H9 (cell line): ENCODE results near the gene ROBO4. TPM values are rescaled to one million over a fixed set of nuclear protein-coding genes. Genes with fewer than 3 reads are reported as not detected.

Experiments
- DNase-seq: peaks from one replicate; pipeline ENCODE4 v3.0.0-alpha.2; 2017
- H2AFZ ChIP-seq: one replicate; pipeline ENCODE4 v1.6.1; 2013; ENCODE audit warnings: mild to moderate bottlenecking, low read length, control low read depth, moderate library complexity
- H2AK5ac ChIP-seq: 2 replicates; pipeline ENCODE4 v1.6.1; 2013; ENCODE audit warnings: low read length, control low read depth, mixed read lengths; ENCODE audit not compliant: insufficient read length
- H2BK120ac ChIP-seq: one replicate; pipeline ENCODE4 v1.6.1; 2013; ENCODE audit warnings: low read depth, mild to moderate bottlenecking, low read length, control low read depth, inconsistent platforms; ENCODE audit not compliant: poor library complexity, severe bottlenecking
- H2BK12ac ChIP-seq: 2 replicates; pipeline ENCODE4 v1.6.1; 2013; ENCODE audit warnings: low read length, control low read depth, mixed read lengths, low read depth; ENCODE audit not compliant: insufficient read length
- H2BK15ac ChIP-seq: 2 replicates; pipeline ENCODE4 v1.6.1; 2013; ENCODE audit warnings: low read depth, low read length, control low read depth
- H2BK20ac ChIP-seq: one replicate; pipeline ENCODE4 v1.6.1; 2013; ENCODE audit warnings: low read depth, mild to moderate bottlenecking, low read length, control low read depth, inconsistent platforms; ENCODE audit not compliant: poor library complexity, severe bottlenecking
- H2BK5ac ChIP-seq: 2 replicates; pipeline ENCODE4 v1.6.1; 2013; ENCODE audit warnings: low read length, control low read depth, mixed read lengths; ENCODE audit not compliant: insufficient read length
- H3K14ac ChIP-seq: 2 replicates; pipeline ENCODE4 v1.6.1; 2013; ENCODE audit warnings: low read length, control low read depth; ENCODE audit not compliant: insufficient read depth
- H3K18ac ChIP-seq: 2 replicates; pipeline ENCODE4 v1.6.1; 2013; ENCODE audit warnings: low read depth, mild to moderate bottlenecking, mixed read lengths, low read length, control low read depth; ENCODE audit not compliant: insufficient read length
- H3K23ac ChIP-seq: 2 replicates; pipeline ENCODE4 v1.6.1; 2013; ENCODE audit warnings: low read length, control low read depth, mixed read lengths, low read depth; ENCODE audit not compliant: insufficient read length
- H3K23me2 ChIP-seq: 2 replicates; pipeline ENCODE4 v1.6.1; 2013; ENCODE audit warnings: low read depth, mild to moderate bottlenecking, mixed read lengths, low read length, control low read depth; ENCODE audit not compliant: insufficient read length, poor library complexity, severe bottlenecking
- H3K27ac ChIP-seq: 2 replicates; pipeline ENCODE4 v1.5.1; 2013; ENCODE audit warnings: low read length, control low read depth, mixed read lengths, low read depth; ENCODE audit not compliant: insufficient read length
- H3K27me3 ChIP-seq: 2 replicates; pipeline ENCODE4 v1.6.1; 2013; ENCODE audit warnings: low read length, control low read depth, inconsistent platforms; ENCODE audit not compliant: insufficient read depth
- H3K4ac ChIP-seq: 2 replicates; pipeline ENCODE4 v1.6.1; 2013; ENCODE audit warnings: low read depth, mild to moderate bottlenecking, control low read depth, inconsistent platforms, low read length, moderate library complexity
- H3K4me1 ChIP-seq: 2 replicates; pipeline ENCODE4 v1.6.1; 2013; ENCODE audit warnings: low read length, control low read depth, inconsistent platforms; ENCODE audit not compliant: insufficient read depth
- H3K4me2 ChIP-seq: 2 replicates; pipeline ENCODE4 v1.6.1; 2013; ENCODE audit warnings: low read length, control low read depth, mixed read lengths; ENCODE audit not compliant: insufficient read length, insufficient read depth
- H3K56ac ChIP-seq: 2 replicates; pipeline ENCODE4 v1.6.1; 2013; ENCODE audit warnings: low read depth, mild to moderate bottlenecking, mixed read lengths, low read length, control low read depth; ENCODE audit not compliant: insufficient read length
- H3K79me1 ChIP-seq: 2 replicates; pipeline ENCODE4 v1.6.1; 2013; ENCODE audit warnings: low read depth, mild to moderate bottlenecking, moderate library complexity, low read length, control low read depth, inconsistent platforms; ENCODE audit not compliant: insufficient read depth, poor library complexity, severe bottlenecking
- H3K79me2 ChIP-seq: 2 replicates; pipeline ENCODE4 v1.6.1; 2013; ENCODE audit warnings: low read length, control low read depth, inconsistent platforms; ENCODE audit not compliant: insufficient read depth
- H3K9ac ChIP-seq: 2 replicates; pipeline ENCODE4 v1.6.1; 2013; ENCODE audit warnings: low read length, control low read depth, mixed read lengths; ENCODE audit not compliant: insufficient read length; ENCODE audit errors: extremely low read depth
- H3K9me3 ChIP-seq: one replicate; pipeline ENCODE4 v1.6.1; 2013; ENCODE audit warnings: low read depth, low read length, inconsistent platforms; ENCODE audit not compliant: control insufficient read depth
- H3T11ph ChIP-seq: one replicate; pipeline ENCODE4 v1.6.1; 2013; ENCODE audit warnings: mild to moderate bottlenecking, low read length, control low read depth, inconsistent platforms
- H4K20me1 ChIP-seq: one replicate; pipeline ENCODE4 v1.6.1; 2013; ENCODE audit not compliant: control insufficient read depth, insufficient read length, insufficient read depth
- H4K5ac ChIP-seq: 2 replicates; pipeline ENCODE4 v1.6.1; 2013; ENCODE audit warnings: low read depth, mild to moderate bottlenecking, mixed read lengths, low read length, control low read depth; ENCODE audit not compliant: insufficient read length
- H4K8ac ChIP-seq: replicated peaks from 2 replicates; pipeline ENCODE4 v1.6.1; 2013; ENCODE audit warnings: low read length, control low read depth, mixed read lengths, low read depth; ENCODE audit not compliant: insufficient read length
- H4K91ac ChIP-seq: 2 replicates; pipeline ENCODE4 v1.6.1; 2013; ENCODE audit warnings: low read depth, mild to moderate bottlenecking, moderate library complexity, mixed read lengths, low read length, control low read depth; ENCODE audit not compliant: insufficient read length
- H3K27ac Mint-ChIP-seq, 3 experiments: 2 replicates in 2 of 3; 3 replicates in 1 of 3; pipeline ENCODE4 v1.8.0; 2020 to 2021; ENCODE audit warnings: mixed read lengths in 3 of 3, mild to moderate bottlenecking in 1 of 3, moderate library complexity in 1 of 3
- H3K27me3 Mint-ChIP-seq: 2 replicates; pipeline ENCODE4 v1.8.0; 2021; ENCODE audit warnings: low read depth, mild to moderate bottlenecking, moderate library complexity, mixed read lengths
- H3K36me3 Mint-ChIP-seq, 3 experiments: 2 replicates in 2 of 3; 3 replicates in 1 of 3; pipeline ENCODE4 v1.8.0; 2020 to 2021; ENCODE audit warnings: low read depth in 3 of 3, mixed read lengths in 3 of 3; ENCODE audit not compliant: insufficient read depth in 1 of 3
- H3K4me1 Mint-ChIP-seq, 2 experiments: 2 replicates each; pipeline ENCODE4 v1.8.0; 2020; ENCODE audit warnings: mixed read lengths in 2 of 2
- H3K4me3 Mint-ChIP-seq, 2 experiments: 2 replicates in 1 of 2; 3 replicates in 1 of 2; pipeline ENCODE4 v1.8.0; 2020 to 2021; ENCODE audit warnings: mild to moderate bottlenecking in 2 of 2, mixed read lengths in 2 of 2, moderate library complexity in 1 of 2
- H3K9me3 Mint-ChIP-seq, 2 experiments: 2 replicates in 1 of 2; 3 replicates in 1 of 2; pipeline ENCODE4 v1.8.0; 2020; ENCODE audit warnings: mild to moderate bottlenecking in 2 of 2, mixed read lengths in 2 of 2, moderate library complexity in 1 of 2
- CTCF ChIP-seq: fragments of 200-600 bp; sonication (generic); conservative IDR thresholded peaks from 3 replicates; pipeline ENCODE4 v1.8.0; 2021; ENCODE audit warnings: antibody characterized with exemption, mild to moderate bottlenecking
- WGBS: extraction: QIAGEN DNeasy Blood & Tissue Kit; methylation state at CpG from one replicate; pipeline ENCODE4 v1.1.7; 2013; ENCODE audit warnings: missing lambda C conversion rate, low lambda C conversion rate, mixed read lengths; ENCODE audit not compliant: insufficient read length; ENCODE audit errors: extremely low coverage; 5-methylcytosine and 5-hydroxymethylcytosine counted together
- total RNA-seq: library from RNA; stranded (reverse); gene quantifications from 2 replicates; pipeline ENCODE4 v1.2.1, GENCODE V29; 2021

The ROBO4 gene
- total RNA-seq, 1 experiment from 2014 or later = not detected

DNA sequence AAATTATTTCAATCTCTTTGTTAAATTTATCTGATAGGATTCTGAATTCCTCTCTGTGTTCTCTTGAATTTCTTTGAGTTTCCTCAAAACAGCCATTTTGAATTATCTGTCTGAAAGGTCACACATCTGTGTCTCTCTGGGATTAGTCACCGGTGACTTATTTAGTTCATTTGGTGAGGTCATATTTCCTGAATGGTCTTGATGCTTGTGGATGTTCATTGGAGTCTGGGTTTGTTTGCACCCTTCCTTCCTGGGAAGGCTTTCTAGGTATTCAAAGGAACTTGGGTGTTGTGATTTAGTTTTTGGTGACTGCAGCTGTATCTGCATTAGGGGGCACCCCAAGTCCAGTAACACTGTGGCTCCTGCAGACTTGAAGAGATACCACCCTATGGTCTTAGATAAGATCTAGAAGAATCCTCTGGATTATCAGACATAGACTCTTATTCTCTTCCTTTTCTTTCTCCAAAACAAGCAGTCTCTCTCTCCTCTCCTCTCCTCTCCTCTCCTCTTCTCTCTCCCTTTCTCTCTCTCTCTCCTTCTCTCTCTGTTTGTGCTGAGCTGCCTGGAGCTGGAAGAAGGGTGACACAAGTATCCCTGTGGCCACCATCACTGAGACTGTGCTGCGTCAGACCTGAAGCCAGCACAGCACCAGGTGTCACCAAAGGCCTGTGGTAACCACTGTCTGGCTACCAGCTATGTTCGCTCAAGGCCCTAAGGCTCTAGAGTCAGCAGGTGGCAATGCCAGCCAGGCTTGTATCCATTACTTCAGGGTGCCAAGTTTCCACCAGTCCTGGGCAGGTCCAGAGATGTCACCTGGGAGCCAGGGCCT is 18.1 kb upstream of the ROBO4 start:
- TF ChIP-seq CTCF = no peak
- DNase-seq = no peak
- Histone ChIP-seq H2AK5ac (no peak overlapping the region), H3K4me1 (no peaks in the 10 kb centered on the region), H4K91ac (no peak overlapping the region), H2BK12ac (no peak overlapping the region), H2BK5ac (no peak overlapping the region), H3K23ac (no peak overlapping the region), H3K27ac (no peak overlapping the region), H3K79me2 (no peaks in the 10 kb centered on the region), H3T11ph (no peak overlapping the region), H2BK120ac (no peak overlapping the region), H3K27me3 (no peaks in the 10 kb centered on the region; the same call in 1 of the 2 replicates), H3K4ac (no peak overlapping the region), H3K9me3 (no peaks in the 10 kb centered on the region), H2AFZ (no peak overlapping the region), H3K9ac (no peak overlapping the region), H3K56ac (no peak overlapping the region), H2BK15ac (no peak overlapping the region), H3K79me1 (no peaks in the 10 kb centered on the region), H4K20me1 (no peaks in the 10 kb centered on the region), H3K23me2 (no peaks in the 10 kb centered on the region), H4K8ac (no peak overlapping the region), H3K18ac (peak overlapping the region; percentile 46), H3K4me2 (no peak overlapping the region), H4K5ac (no peak overlapping the region), H2BK20ac (no peak overlapping the region), H3K14ac (no peak overlapping the region; the same call in 1 of the 2 replicates)
- Mint-ChIP-seq H3K4me3 (no peak overlapping the region), H3K27me3 (peaks cover 52% of the 10 kb centered on the region), H3K9me3 (peaks cover 23 to 25% of the 10 kb centered on the region in 2 experiments), H3K4me1 (peaks cover 0 to 3% of the 10 kb centered on the region in 2 experiments; a peak in 1 of 4 replicates), H3K36me3 (peaks cover 0 to 5% (median 0%) of the 10 kb centered on the region in 3 experiments; a peak in 2 of 7 replicates), H3K27ac (no peak overlapping the region; a peak in 1 of 7 replicates)
- WGBS = no CpG with 5 or more reads among the region's 3 CpGs
